ENCODE data around the gene KCNA2. TPM values are rescaled to one million over a fixed set of nuclear protein-coding genes. Genes with fewer than 3 reads are reported as not detected.

The KCNA2 gene
- total and polyA plus RNA-seq, 4 donors, result 0.13 to 1.8 (median 0.87) TPM

DNA sequence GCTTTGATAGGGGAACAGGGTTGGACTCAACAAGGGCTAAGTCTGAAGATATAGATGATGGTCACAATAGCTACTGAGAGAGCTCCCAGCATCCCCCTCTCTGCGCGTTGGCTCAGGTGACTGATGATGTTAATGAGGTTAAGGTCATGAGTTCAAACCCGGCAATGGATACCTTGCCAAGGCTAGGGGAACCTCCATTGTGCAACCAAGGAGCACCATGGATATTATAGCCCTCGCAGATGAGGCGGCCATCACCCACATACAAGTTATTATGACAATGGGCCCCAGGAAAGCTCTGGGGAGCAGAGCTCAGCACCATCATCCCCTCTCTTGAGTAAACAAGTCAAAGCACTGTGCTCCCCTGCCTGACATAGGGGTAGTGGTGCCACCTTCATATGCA is 8.2 kb downstream of the KCNA2 start:
- Histone ChIP-seq H3K4me1 (ENCODE audit: control insufficient read depth in 1 of 2, insufficient read depth in 2 of 2, low read length in 2 of 2) (no peaks in the 10 kb centered on the region), H3K4me3 (ENCODE audit: low read length in 2 of 2) (no peak overlapping the region), H3K9me3 (ENCODE audit: control insufficient read depth, low read length) (no peaks in the 10 kb centered on the region), H3K36me3 (ENCODE audit: control insufficient read depth in 1 of 2, insufficient read depth in 2 of 2, low read length in 1 of 2) (no peaks in the 10 kb centered on the region), H3K27me3 (ENCODE audit: control insufficient read depth in 1 of 2, insufficient read depth in 2 of 2, low read length in 1 of 2) (no peaks in the 10 kb centered on the region), H3K27ac (ENCODE audit: low read depth in 1 of 2, low read length in 2 of 2) (no peak overlapping the region)
- no peak for ATAC-seq (ENCODE audit: low FRiP score)
- no peak for DNase-seq
- intact Hi-C loops (cut with DNase I), result no loop called here
- 90 to 95% methylated on average over 5 of the region's 5 CpGs for WGBS, 2 donors

DNA sequence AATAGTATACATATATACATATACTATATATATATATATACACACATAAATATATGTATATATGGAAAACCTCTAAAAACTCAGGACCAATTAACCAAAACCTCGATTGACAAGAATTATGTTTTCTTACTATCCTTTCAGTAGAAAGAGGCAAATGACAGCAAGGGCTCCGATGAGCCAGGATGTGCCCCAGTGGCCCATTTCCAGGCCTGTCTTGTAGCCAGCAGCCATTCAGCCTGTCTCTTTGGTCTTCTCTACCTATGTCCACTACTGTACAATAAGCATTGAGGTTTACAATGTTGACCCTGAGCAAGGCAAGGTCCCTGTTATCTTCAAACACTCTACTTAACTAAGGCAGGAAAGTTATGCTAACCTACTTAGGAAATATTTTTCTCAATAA is 9.8 kb downstream of the KCNA2 start:
- 87 to 88% methylated on average over 2 of the region's 2 CpGs for WGBS, 2 donors
- DNase-seq (no peak), ATAC-seq (ENCODE audit: low FRiP score) (no peak)
- Histone ChIP-seq H3K4me3 (ENCODE audit: low read length in 2 of 2) (no peak overlapping the region), H3K27ac (ENCODE audit: low read depth in 1 of 2, low read length in 2 of 2) (no peak overlapping the region), H3K36me3 (ENCODE audit: control insufficient read depth in 1 of 2, insufficient read depth in 2 of 2, low read length in 1 of 2) (no peaks in the 10 kb centered on the region), H3K9me3 (ENCODE audit: control insufficient read depth, low read length) (no peaks in the 10 kb centered on the region), H3K27me3 (ENCODE audit: control insufficient read depth in 1 of 2, insufficient read depth in 2 of 2, low read length in 1 of 2) (no peaks in the 10 kb centered on the region), H3K4me1 (ENCODE audit: control insufficient read depth in 1 of 2, insufficient read depth in 2 of 2, low read length in 2 of 2) (no peaks in the 10 kb centered on the region)
- intact Hi-C loops (cut with DNase I), result no loop called here

DNA sequence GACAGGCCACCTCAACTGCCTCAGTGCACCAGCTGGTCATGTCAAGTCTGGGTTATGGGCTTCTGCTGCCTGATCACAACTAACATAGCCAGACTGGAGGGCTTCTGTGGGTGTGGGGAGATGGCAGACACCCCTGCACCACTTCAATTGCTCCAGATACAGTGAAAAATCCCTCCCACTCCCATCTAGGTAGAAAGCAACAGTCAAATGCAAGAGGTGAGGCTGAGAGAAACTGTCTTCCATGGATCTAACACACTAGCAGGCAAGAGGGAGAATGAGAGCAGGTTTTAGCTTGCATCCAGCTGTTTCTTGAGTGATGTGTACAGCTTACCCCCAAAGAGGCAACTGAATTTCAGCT is 10.8 kb downstream of the KCNA2 start:
- Histone ChIP-seq H3K27me3 (ENCODE audit: control insufficient read depth in 1 of 2, insufficient read depth in 2 of 2, low read length in 1 of 2) (no peaks in the 10 kb centered on the region), H3K36me3 (ENCODE audit: control insufficient read depth in 1 of 2, insufficient read depth in 2 of 2, low read length in 1 of 2) (no peaks in the 10 kb centered on the region), H3K4me3 (ENCODE audit: low read length in 2 of 2) (no peak overlapping the region), H3K9me3 (ENCODE audit: control insufficient read depth, low read length) (no peaks in the 10 kb centered on the region), H3K4me1 (ENCODE audit: control insufficient read depth in 1 of 2, insufficient read depth in 2 of 2, low read length in 2 of 2) (no peaks in the 10 kb centered on the region), H3K27ac (ENCODE audit: low read depth in 1 of 2, low read length in 2 of 2) (no peak overlapping the region)
- ATAC-seq (ENCODE audit: low FRiP score), result no peak
- no peak for DNase-seq
- intact Hi-C loops (cut with DNase I), result no loop called here

DNA sequence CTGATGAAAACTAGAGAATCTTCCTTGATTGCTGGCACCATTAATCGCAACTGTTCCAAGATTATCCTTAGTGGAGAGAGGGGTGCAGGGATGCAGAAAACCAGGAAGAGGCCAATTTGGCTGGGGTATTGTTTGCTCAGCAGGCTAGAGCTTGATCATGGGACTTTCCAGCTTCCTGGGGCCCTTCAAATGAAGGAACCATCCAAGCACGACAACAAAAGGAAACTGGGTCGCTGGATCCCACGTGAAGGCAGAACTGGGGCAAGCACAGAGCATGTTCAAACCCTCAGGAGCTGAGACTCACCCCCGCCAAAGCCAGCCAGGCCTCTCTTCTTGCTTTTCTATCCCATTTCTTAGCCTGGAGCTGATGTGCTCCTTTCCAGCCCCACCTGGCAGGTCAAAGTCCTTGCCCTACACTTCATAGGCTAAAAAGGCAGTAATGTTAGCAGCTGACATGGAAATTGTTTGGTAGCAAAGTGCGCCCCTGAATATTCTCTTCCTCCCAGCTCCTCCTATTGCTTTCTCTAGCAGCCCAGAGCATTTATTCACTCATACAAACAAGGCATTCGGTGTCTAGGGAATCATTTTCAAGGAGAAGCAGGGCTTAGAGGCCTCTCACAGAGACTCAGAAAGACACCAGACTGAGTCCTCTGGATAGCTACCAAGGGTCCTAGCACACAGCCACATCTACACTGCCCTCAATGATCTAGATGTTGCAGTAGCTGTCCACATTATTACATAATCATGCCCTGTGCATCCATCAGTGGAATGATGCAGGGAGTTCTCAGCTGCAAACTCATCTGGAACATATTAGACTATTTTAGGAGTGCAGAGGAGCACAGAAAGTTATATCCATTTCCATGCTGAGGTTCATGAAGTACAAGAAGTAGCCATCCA is 11.5 kb downstream of the KCNA2 start:
- no peak overlapping the region for H3K4me3 ChIP-seq (ENCODE audit: low read length in 2 of 2)
- H3K27ac ChIP-seq (ENCODE audit: low read depth in 1 of 2, low read length in 2 of 2), result no peak overlapping the region
- no peaks in the 10 kb centered on the region for H3K27me3 ChIP-seq (ENCODE audit: control insufficient read depth in 1 of 2, insufficient read depth in 2 of 2, low read length in 1 of 2)
- H3K9me3 ChIP-seq (ENCODE audit: control insufficient read depth, low read length), result no peaks in the 10 kb centered on the region
- no peak for ATAC-seq (ENCODE audit: low FRiP score)
- intact Hi-C loops (cut with DNase I), result no loop called here
- WGBS, 2 donors, result 48 to 49% methylated on average over 7 of the region's 7 CpGs
- no peaks in the 10 kb centered on the region for H3K4me1 ChIP-seq (ENCODE audit: control insufficient read depth in 1 of 2, insufficient read depth in 2 of 2, low read length in 2 of 2)
- no peaks in the 10 kb centered on the region for H3K36me3 ChIP-seq (ENCODE audit: control insufficient read depth in 1 of 2, insufficient read depth in 2 of 2, low read length in 1 of 2)
- DNase-seq, result no peak

DNA sequence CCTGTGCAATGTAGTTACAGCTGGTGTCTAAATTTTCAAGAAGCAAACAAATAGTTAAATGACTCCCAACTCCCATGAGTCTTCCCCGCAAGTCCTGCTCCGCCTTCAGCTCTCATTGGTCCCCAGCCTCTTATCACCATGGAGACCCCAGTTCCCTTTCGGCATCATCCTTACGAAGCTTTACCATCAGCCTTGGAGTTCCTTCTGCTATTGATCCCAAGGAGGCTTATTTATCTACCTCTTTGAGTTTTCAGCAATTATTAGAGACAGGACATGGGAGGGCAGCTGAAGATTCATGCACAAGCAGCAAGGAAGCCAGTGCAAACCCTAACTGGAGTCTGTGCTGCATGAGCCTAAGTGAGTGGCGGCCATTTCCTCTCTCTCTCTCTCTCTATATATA is 12.3 kb downstream of the KCNA2 start:
- no peak overlapping the region for H3K4me3 ChIP-seq (ENCODE audit: low read length in 2 of 2)
- intact Hi-C loops (cut with DNase I), result no loop called here
- H3K36me3 ChIP-seq (ENCODE audit: control insufficient read depth in 1 of 2, insufficient read depth in 2 of 2, low read length in 1 of 2), result no peaks in the 10 kb centered on the region
- no peak overlapping the region for H3K27ac ChIP-seq (ENCODE audit: low read depth in 1 of 2, low read length in 2 of 2)
- no peak for ATAC-seq (ENCODE audit: low FRiP score)
- no peak for DNase-seq
- no peaks in the 10 kb centered on the region for H3K9me3 ChIP-seq (ENCODE audit: control insufficient read depth, low read length)
- 51 to 54% methylated on average over 5 of the region's 5 CpGs for WGBS, 2 donors
- H3K4me1 ChIP-seq (ENCODE audit: control insufficient read depth in 1 of 2, insufficient read depth in 2 of 2, low read length in 2 of 2), result no peaks in the 10 kb centered on the region
- no peaks in the 10 kb centered on the region for H3K27me3 ChIP-seq (ENCODE audit: control insufficient read depth in 1 of 2, insufficient read depth in 2 of 2, low read length in 1 of 2)

DNA sequence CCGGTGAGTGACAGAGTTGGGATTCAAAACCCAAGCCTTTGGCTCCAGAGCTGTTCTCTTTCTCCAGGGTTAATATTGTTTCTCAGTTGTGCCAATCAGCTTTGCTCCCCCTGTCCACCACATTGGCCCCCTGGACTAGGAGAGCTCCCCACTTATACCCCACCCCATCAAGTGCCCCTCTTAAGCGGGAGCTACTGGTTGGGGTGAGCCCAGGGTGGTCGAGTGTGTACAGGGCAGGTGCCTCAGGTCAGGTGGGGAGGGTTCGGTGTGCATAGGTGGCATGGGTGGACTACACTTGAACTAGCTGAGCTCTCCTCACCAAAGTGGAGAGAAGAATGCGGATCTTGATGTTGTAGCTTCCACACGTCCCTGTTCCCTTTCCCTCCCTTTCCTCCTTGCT is 14.2 kb downstream of the KCNA2 start:
- Histone ChIP-seq H3K27ac (ENCODE audit: low read depth in 1 of 2, low read length in 2 of 2) (no peak overlapping the region), H3K4me3 (ENCODE audit: low read length in 2 of 2) (no peak overlapping the region), H3K9me3 (ENCODE audit: control insufficient read depth, low read length) (no peaks in the 10 kb centered on the region), H3K4me1 (ENCODE audit: control insufficient read depth in 1 of 2, insufficient read depth in 2 of 2, low read length in 2 of 2) (no peaks in the 10 kb centered on the region), H3K36me3 (ENCODE audit: control insufficient read depth in 1 of 2, insufficient read depth in 2 of 2, low read length in 1 of 2) (no peaks in the 10 kb centered on the region), H3K27me3 (ENCODE audit: control insufficient read depth in 1 of 2, insufficient read depth in 2 of 2, low read length in 1 of 2) (no peaks in the 10 kb centered on the region)
- no peak for ATAC-seq (ENCODE audit: low FRiP score)
- WGBS, 2 donors, result 86 to 89% methylated on average over 6 of the region's 6 CpGs
- no peak for DNase-seq
- intact Hi-C loops (cut with DNase I), result no loop called here

DNA sequence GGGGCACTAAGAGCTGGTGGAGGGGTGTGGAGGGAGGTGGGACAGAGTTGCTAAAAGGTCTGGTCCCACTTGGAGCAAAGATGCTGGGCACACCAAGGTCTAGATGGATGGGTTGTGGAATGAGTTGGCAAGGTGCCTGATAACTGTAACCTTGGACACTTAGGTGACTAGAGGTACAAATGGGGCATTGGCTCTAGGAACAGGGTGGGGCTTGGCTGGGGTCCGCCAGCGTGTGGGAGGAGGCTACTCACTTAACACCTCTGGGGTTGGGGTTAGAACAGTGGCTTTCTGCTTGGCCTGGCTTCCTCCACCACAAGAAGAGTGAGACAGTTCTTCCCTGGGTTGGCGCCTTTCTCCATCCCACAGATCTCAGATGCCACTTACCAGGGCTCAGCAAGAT is 17.2 kb downstream of the KCNA2 start:
- WGBS, 2 donors, result 86 to 89% methylated on average over 3 of the region's 3 CpGs
- Histone ChIP-seq H3K4me1 (ENCODE audit: control insufficient read depth in 1 of 2, insufficient read depth in 2 of 2, low read length in 2 of 2) (no peaks in the 10 kb centered on the region), H3K27ac (ENCODE audit: low read depth in 1 of 2, low read length in 2 of 2) (no peak overlapping the region), H3K36me3 (ENCODE audit: control insufficient read depth in 1 of 2, insufficient read depth in 2 of 2, low read length in 1 of 2) (no peaks in the 10 kb centered on the region), H3K27me3 (ENCODE audit: control insufficient read depth in 1 of 2, insufficient read depth in 2 of 2, low read length in 1 of 2) (no peaks in the 10 kb centered on the region), H3K9me3 (ENCODE audit: control insufficient read depth, low read length) (no peaks in the 10 kb centered on the region), H3K4me3 (ENCODE audit: low read length in 2 of 2) (no peak overlapping the region)
- intact Hi-C loops (cut with DNase I), result no loop called here
- DNase-seq (no peak), ATAC-seq (ENCODE audit: low FRiP score) (no peak)

DNA sequence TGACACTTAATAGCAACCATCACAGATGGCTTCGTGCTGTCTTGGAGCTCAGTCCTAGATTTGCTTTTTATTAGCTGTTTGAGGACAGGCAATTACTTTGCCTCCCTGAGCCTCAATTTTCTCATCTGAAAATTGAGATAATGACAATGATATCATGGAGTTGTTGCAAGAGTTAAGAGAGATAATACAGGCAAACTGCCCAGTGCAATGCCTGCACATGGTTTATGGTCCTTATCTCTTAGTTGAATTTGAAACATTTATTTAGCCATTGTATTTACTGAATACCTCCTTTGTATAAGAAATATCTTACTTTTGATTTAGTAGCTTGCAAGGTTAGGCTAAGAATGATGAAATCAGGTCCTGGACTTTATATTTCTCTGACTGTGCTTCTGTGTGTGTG is 17.7 kb downstream of the KCNA2 start:
- WGBS, 2 donors, result 84 to 95% methylated on average over 1 of the region's 1 CpG
- no peaks in the 10 kb centered on the region for H3K27me3 ChIP-seq (ENCODE audit: control insufficient read depth in 1 of 2, insufficient read depth in 2 of 2, low read length in 1 of 2)
- intact Hi-C loops (cut with DNase I), result no loop called here
- DNase-seq (no peak), ATAC-seq (ENCODE audit: low FRiP score) (no peak)
- H3K4me1 ChIP-seq (ENCODE audit: control insufficient read depth in 1 of 2, insufficient read depth in 2 of 2, low read length in 2 of 2), result no peaks in the 10 kb centered on the region
- no peaks in the 10 kb centered on the region for H3K36me3 ChIP-seq (ENCODE audit: control insufficient read depth in 1 of 2, insufficient read depth in 2 of 2, low read length in 1 of 2)
- H3K4me3 ChIP-seq (ENCODE audit: low read length in 2 of 2), result no peak overlapping the region
- no peak overlapping the region for H3K27ac ChIP-seq (ENCODE audit: low read depth in 1 of 2, low read length in 2 of 2)
- H3K9me3 ChIP-seq (ENCODE audit: control insufficient read depth, low read length), result no peaks in the 10 kb centered on the region

DNA sequence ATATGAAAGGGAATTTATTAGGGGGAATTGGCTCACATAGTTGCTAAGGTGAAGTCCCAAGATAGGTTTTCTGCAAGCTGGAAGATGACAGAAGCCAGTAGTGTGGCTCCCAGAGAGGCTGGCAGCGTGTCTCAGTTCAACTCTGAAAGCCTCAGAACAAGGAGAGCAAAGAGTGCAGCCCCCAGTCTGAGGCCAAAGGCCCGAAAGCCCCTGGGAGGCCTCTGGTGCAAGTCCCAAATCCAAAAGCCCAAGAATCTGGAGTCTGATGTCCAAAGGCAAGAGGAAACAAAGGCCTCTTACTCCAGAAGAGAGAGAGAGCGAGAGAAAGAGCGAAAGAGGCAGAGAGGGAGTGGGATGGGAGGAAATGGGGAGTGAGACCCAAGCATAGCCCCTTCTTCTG is 18.3 kb downstream of the KCNA2 start:
- Histone ChIP-seq H3K9me3 (ENCODE audit: control insufficient read depth, low read length) (no peaks in the 10 kb centered on the region), H3K36me3 (ENCODE audit: control insufficient read depth in 1 of 2, insufficient read depth in 2 of 2, low read length in 1 of 2) (no peaks in the 10 kb centered on the region), H3K4me1 (ENCODE audit: control insufficient read depth in 1 of 2, insufficient read depth in 2 of 2, low read length in 2 of 2) (no peaks in the 10 kb centered on the region), H3K27ac (ENCODE audit: low read depth in 1 of 2, low read length in 2 of 2) (no peak overlapping the region), H3K27me3 (ENCODE audit: control insufficient read depth in 1 of 2, insufficient read depth in 2 of 2, low read length in 1 of 2) (no peaks in the 10 kb centered on the region), H3K4me3 (ENCODE audit: low read length in 2 of 2) (no peak overlapping the region)
- DNase-seq (no peak), ATAC-seq (ENCODE audit: low FRiP score) (no peak)
- WGBS, 2 donors, result 94 to 95% methylated on average over 4 of the region's 4 CpGs
- intact Hi-C loops (cut with DNase I), result no loop called here
